Liver (tissue), 3 donors: ENCODE measurements around the gene IFT43.

Source experiments
- ATF3 ChIP-seq: IDR thresholded peaks from 2 replicates; pipeline ENCODE4 v1.6.1; 2016; ENCODE audit warnings: antibody characterized with exemption
- EGR1 ChIP-seq, 2 donors: IDR thresholded peaks; 2 replicates each; pipeline ENCODE4 v1.6.1; 2016 to 2018; ENCODE audit warnings: antibody characterized with exemption in 2 of 2, low read depth in 2 of 2
- FOXA2 ChIP-seq: IDR thresholded peaks from 2 replicates; pipeline ENCODE4 v1.6.1; 2016; ENCODE audit warnings: antibody characterized with exemption
- GABPA ChIP-seq, 2 donors: IDR thresholded peaks in 1 of 2; conservative IDR thresholded peaks in 1 of 2; 2 replicates each; pipeline ENCODE4 v1.6.1; 2016; ENCODE audit warnings: antibody characterized with exemption in 2 of 2, mild to moderate bottlenecking in 1 of 2, moderate library complexity in 1 of 2
- JUND ChIP-seq, 2 donors: IDR thresholded peaks; 2 replicates each; pipeline ENCODE4 v1.6.1; 2016; ENCODE audit warnings: antibody characterized with exemption in 2 of 2
- MAX ChIP-seq: IDR thresholded peaks from 2 replicates; pipeline ENCODE4 v1.6.1; 2016; ENCODE audit warnings: antibody characterized with exemption
- RAD21 ChIP-seq, 2 donors: IDR thresholded peaks; 2 replicates each; pipeline ENCODE4 v1.6.1; 2016; ENCODE audit warnings: antibody characterized with exemption in 2 of 2, mild to moderate bottlenecking in 2 of 2
- REST ChIP-seq: IDR thresholded peaks from 2 replicates; pipeline ENCODE4 v1.6.1; 2016; ENCODE audit warnings: antibody characterized with exemption, mild to moderate bottlenecking
- RXRA ChIP-seq, 2 donors: IDR thresholded peaks; 2 replicates each; pipeline ENCODE4 v1.6.1; 2017 to 2018; ENCODE audit warnings: antibody characterized with exemption in 2 of 2, mild to moderate bottlenecking in 1 of 2
- SP1 ChIP-seq: IDR thresholded peaks from 2 replicates; pipeline ENCODE4 v1.6.1; 2018; ENCODE audit warnings: antibody characterized with exemption, mild to moderate bottlenecking
- YY1 ChIP-seq: IDR thresholded peaks from 2 replicates; pipeline ENCODE4 v1.6.1; 2016; ENCODE audit warnings: antibody characterized with exemption, mild to moderate bottlenecking
- TF ChIP-seq, protein P1 (sequence below): fragments of 150-350 bp; IDR thresholded peaks from 2 replicates; pipeline ENCODE4 v1.5.1; 2017; ENCODE audit warnings: improper control_type of control experiment, low read depth, low read length; ENCODE audit not compliant: missing input control
- donor health status: healthy.
- donor health status: healthy.

DNA sequence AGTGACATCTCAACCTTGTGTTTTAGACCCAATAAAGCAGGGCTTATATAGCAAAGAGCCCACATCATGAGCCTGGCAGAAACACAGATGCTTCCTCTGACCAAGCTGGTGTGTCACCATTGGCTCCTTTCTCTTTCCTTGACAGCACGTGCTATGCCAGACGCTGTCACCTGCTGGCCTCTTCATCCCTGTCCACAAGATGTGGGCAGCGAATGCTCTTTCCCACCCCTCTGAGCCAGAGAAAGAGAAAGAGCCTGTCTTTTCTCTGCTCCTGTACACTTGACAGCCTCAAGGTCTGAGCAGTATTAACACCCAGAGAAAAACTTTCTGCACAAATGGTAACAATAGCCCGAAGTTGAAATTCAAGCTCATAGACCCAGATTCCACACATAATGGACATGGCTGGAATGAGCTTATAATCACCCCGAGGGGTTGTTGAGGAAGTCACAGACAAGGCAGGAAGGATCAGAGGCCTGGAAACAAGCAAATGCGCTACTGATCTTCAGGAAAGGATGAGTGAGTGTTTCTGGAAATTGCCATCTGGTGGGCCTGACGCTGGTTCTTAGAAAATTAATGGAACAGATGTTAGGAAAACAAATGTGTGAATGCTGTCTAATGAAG, 12.7 kb upstream of the IFT43 start:
- TF ChIP-seq GABPA (IDR thresholded peaks at IDR 0.05 in 1 of 2, conservative IDR thresholded peaks at IDR 0.05 in 1 of 2), result no peak
- TF ChIP-seq, protein P1, sequence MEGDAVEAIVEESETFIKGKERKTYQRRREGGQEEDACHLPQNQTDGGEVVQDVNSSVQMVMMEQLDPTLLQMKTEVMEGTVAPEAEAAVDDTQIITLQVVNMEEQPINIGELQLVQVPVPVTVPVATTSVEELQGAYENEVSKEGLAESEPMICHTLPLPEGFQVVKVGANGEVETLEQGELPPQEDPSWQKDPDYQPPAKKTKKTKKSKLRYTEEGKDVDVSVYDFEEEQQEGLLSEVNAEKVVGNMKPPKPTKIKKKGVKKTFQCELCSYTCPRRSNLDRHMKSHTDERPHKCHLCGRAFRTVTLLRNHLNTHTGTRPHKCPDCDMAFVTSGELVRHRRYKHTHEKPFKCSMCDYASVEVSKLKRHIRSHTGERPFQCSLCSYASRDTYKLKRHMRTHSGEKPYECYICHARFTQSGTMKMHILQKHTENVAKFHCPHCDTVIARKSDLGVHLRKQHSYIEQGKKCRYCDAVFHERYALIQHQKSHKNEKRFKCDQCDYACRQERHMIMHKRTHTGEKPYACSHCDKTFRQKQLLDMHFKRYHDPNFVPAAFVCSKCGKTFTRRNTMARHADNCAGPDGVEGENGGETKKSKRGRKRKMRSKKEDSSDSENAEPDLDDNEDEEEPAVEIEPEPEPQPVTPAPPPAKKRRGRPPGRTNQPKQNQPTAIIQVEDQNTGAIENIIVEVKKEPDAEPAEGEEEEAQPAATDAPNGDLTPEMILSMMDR, result no peak
- TF ChIP-seq SP1, result no peak
- TF ChIP-seq ATF3, result no peak
- TF ChIP-seq RXRA (IDR thresholded peaks at IDR 0.05), result no peak
- TF ChIP-seq YY1, result no peak
- no peak for TF ChIP-seq REST
- no peak for TF ChIP-seq RAD21 (IDR thresholded peaks at IDR 0.05)
- no peak for TF ChIP-seq JUND (IDR thresholded peaks at IDR 0.05)
- TF ChIP-seq FOXA2, result no peak
- no peak for TF ChIP-seq MAX
- TF ChIP-seq EGR1 (IDR thresholded peaks at IDR 0.05; ENCODE audit: low read depth in 2 of 2), result no peak
